ENCODE measurements around the gene RCC1.

DNA sequence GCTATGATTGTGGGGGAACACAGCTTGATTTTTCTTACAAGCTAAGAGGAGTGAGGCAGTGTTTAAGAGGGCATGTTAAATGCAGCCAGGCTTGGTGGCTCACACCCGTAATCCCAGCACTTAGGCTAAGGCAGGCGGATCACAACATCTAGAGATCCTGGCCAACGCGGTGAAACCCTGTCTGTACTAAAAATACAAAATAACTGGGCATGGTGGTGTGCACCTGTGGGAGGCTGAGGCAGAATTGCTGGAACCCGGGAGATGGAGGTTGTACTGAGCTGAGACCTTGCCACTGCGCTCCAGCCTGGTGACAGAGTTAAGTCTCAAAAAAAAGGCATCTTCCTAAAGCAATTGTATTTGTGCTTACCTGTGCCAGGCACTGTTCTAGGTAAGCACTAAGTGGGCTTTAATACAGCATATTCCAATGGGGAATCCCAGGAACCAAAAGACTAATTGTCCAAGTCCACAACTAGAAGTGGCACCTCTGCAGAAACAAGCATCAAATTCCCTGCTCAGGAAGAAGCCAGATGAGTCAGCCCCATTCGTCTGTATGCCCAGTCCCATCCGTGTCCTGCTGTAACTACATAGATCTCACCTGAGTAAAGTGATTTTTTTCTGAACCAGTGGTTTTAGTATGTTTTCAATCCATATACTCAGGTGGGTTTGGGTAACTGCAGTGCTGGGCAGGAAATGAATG is 4.6 kb downstream of the RCC1 start:
- TF ChIP-seq, protein P1, sequence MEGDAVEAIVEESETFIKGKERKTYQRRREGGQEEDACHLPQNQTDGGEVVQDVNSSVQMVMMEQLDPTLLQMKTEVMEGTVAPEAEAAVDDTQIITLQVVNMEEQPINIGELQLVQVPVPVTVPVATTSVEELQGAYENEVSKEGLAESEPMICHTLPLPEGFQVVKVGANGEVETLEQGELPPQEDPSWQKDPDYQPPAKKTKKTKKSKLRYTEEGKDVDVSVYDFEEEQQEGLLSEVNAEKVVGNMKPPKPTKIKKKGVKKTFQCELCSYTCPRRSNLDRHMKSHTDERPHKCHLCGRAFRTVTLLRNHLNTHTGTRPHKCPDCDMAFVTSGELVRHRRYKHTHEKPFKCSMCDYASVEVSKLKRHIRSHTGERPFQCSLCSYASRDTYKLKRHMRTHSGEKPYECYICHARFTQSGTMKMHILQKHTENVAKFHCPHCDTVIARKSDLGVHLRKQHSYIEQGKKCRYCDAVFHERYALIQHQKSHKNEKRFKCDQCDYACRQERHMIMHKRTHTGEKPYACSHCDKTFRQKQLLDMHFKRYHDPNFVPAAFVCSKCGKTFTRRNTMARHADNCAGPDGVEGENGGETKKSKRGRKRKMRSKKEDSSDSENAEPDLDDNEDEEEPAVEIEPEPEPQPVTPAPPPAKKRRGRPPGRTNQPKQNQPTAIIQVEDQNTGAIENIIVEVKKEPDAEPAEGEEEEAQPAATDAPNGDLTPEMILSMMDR (IDR thresholded peaks at IDR 0.05), result no peak
- no peak for TF ChIP-seq POLR2A (IDR thresholded peaks at IDR 0.05)
